H1 (cell line): ENCODE results near the gene FAM177B.

ENCODE experiments used
- CHD1 ChIP-seq: IDR thresholded peaks from 2 replicates; pipeline ENCODE4 v1.6.1; 2012; ENCODE audit warnings: low read depth, low read length, improper control_type of control experiment
- CTCF ChIP-seq, 3 experiments: IDR thresholded peaks; 1 replicate in 2 of 3; 2 replicates in 1 of 3; pipeline versions ENCODE4 v1.5.1 to v1.6.1; 2011; ENCODE audit warnings: low read length in 3 of 3, mild to moderate bottlenecking in 3 of 3, inconsistent platforms in 2 of 3, low read depth in 1 of 3, moderate library complexity in 1 of 3; ENCODE audit not compliant: insufficient read depth in 1 of 3; ENCODE audit errors: control extremely low read depth in 1 of 3
- EGR1 ChIP-seq: IDR thresholded peaks from 2 replicates; pipeline ENCODE4 v1.6.1; 2011; ENCODE audit warnings: low read depth, low read length, borderline replicate concordance
- EZH2 ChIP-seq: fragments of 200-600 bp; sonication (generic); IDR thresholded peaks from 2 replicates; pipeline ENCODE4 v1.7.1; 2012; ENCODE audit warnings: low read depth, mild to moderate bottlenecking, moderate library complexity, low read length, inconsistent platforms; ENCODE audit not compliant: severe bottlenecking
- GABPA ChIP-seq: IDR thresholded peaks from 2 replicates; pipeline ENCODE4 v1.6.1; 2011; ENCODE audit warnings: mild to moderate bottlenecking, low read length, moderate library complexity, borderline replicate concordance; ENCODE audit not compliant: insufficient read depth
- HDAC2 ChIP-seq, 2 experiments: fragments of 300-600 bp in 1 of 2; sonication (generic) in 1 of 2; IDR thresholded peaks; 2 replicates each; pipeline ENCODE4 v1.6.1; 2011 to 2012; ENCODE audit warnings: low read depth in 2 of 2, low read length in 2 of 2, mild to moderate bottlenecking in 2 of 2, moderate library complexity in 2 of 2, borderline replicate concordance in 1 of 2, inconsistent platforms in 1 of 2
- JUN ChIP-seq: IDR thresholded peaks from 2 replicates; pipeline ENCODE4 v1.6.1; 2011; ENCODE audit warnings: low read depth, mild to moderate bottlenecking, improper control_type of control experiment, low read length
- POLR2A ChIP-seq, 2 experiments: IDR thresholded peaks; 1 replicate in 1 of 2; 2 replicates in 1 of 2; pipeline ENCODE4 v1.6.1; 2011; ENCODE audit warnings: low read depth in 2 of 2, low read length in 2 of 2, mild to moderate bottlenecking in 2 of 2; ENCODE audit errors: control extremely low read depth in 1 of 2
- POLR2AphosphoS5 ChIP-seq: IDR thresholded peaks from 2 replicates; pipeline ENCODE4 v1.6.1; 2011; ENCODE audit warnings: low read depth, low read length
- SUZ12 ChIP-seq: fragments of 200-600 bp; sonication (generic); IDR thresholded peaks from 2 replicates; pipeline ENCODE4 v1.6.1; 2012; ENCODE audit warnings: mild to moderate bottlenecking, inconsistent platforms, low read length, moderate library complexity, mixed read lengths
- YY1 ChIP-seq: IDR thresholded peaks from 2 replicates; pipeline ENCODE4 v1.6.1; 2011; ENCODE audit warnings: low read depth, mild to moderate bottlenecking, low read length
- ZNF274 ChIP-seq: IDR thresholded peaks from 2 replicates; pipeline ENCODE4 v1.7.0; 2012; ENCODE audit warnings: low read length, borderline replicate concordance; ENCODE audit errors: extremely low read depth

- TF ChIP-seq CTCF (IDR thresholded peaks at IDR 0.05; ENCODE audit: control extremely low read depth in 1 of 3, insufficient read depth in 1 of 3, low read depth in 1 of 3, low read length in 3 of 3) = no peak
- no peak for TF ChIP-seq EZH2
- no peak for TF ChIP-seq POLR2AphosphoS5
- no peak for TF ChIP-seq CHD1
- no peak for TF ChIP-seq HDAC2 (IDR thresholded peaks at IDR 0.05; ENCODE audit: borderline replicate concordance in 1 of 2, low read depth in 2 of 2, low read length in 2 of 2)
- TF ChIP-seq JUN = no peak
- no peak for TF ChIP-seq ZNF274
- no peak for TF ChIP-seq YY1
- no peak for TF ChIP-seq SUZ12
- no peak for TF ChIP-seq GABPA
- no peak for TF ChIP-seq POLR2A (IDR thresholded peaks at IDR 0.05; ENCODE audit: control extremely low read depth in 1 of 2, low read depth in 2 of 2, low read length in 2 of 2)
- TF ChIP-seq EGR1 = no peak
These were observed 30.2 kb upstream of the FAM177B start for GRCh38 chr1:222706815-222707214.
